IMR-90 (cell line): Measurements from ENCODE around the gene CIZ1. TPM values are rescaled to one million over a fixed set of nuclear protein-coding genes. Genes with fewer than 3 reads are reported as not detected.

Experiments
- ATAC-seq: fragments of 200-7000 bp; cut with Tn5 transposase; 2 replicates; pipeline ENCODE4 v1.9.1; 2020; ENCODE audit warnings: low read depth, mild to moderate bottlenecking, moderate library complexity
- BruUV-seq: library from RNA; stranded (reverse); fragments of 400-500 nt; replicated peaks from 2 replicates; lab custom pipeline; 2021; lab: Mats Ljungman, UMichigan
- CTCF ChIA-PET: fragments of 300-600 bp; formaldehyde crosslinking; extraction: SDS; loops from one replicate; lab custom pipeline; 2021; ENCODE audit warnings: antibody characterized with exemption; lab: Yijun Ruan, JAX
- POLR2A ChIA-PET: fragments of 300-600 bp; sonication (Branson Sonifier 250); formaldehyde crosslinking; loops from one replicate; lab custom pipeline; 2022; ENCODE audit warnings: antibody characterized with exemption; ENCODE audit not compliant: unreplicated experiment; lab: Charles Lee
- DNase-seq: peaks from one replicate; pipeline ENCODE4 v3.0.0; 2013
- H2AFZ ChIP-seq: replicated peaks from 2 replicates; pipeline ENCODE3; 2013; ENCODE audit warnings: low read length, mild to moderate bottlenecking; ENCODE audit not compliant: poor library complexity
- H2AK5ac ChIP-seq: 2 replicates; pipeline ENCODE4 v1.6.1; 2013; ENCODE audit warnings: low read depth, low read length, inconsistent platforms
- H2AK9ac ChIP-seq: replicated peaks from 2 replicates; pipeline ENCODE3; 2013; ENCODE audit warnings: mild to moderate bottlenecking, low read depth, low read length, moderate library complexity; ENCODE audit not compliant: poor library complexity
- H2BK120ac ChIP-seq: 2 replicates; pipeline ENCODE4 v1.6.1; 2013; ENCODE audit warnings: low read depth, low read length, inconsistent platforms
- H2BK15ac ChIP-seq: 3 replicates; pipeline ENCODE4 v1.6.1; 2013; ENCODE audit warnings: low read depth, low read length, inconsistent platforms
- H2BK20ac ChIP-seq: 2 replicates; pipeline ENCODE4 v1.6.1; 2013; ENCODE audit warnings: low read depth, mild to moderate bottlenecking, inconsistent platforms, low read length, moderate library complexity
- H2BK5ac ChIP-seq: 2 replicates; pipeline ENCODE4 v1.6.1; 2013; ENCODE audit warnings: mild to moderate bottlenecking, low read depth, low read length, inconsistent platforms; ENCODE audit not compliant: poor library complexity, severe bottlenecking
- H3K14ac ChIP-seq: replicated peaks from 2 replicates; pipeline ENCODE4 v1.6.1; 2013; ENCODE audit warnings: low read depth, low read length, inconsistent platforms
- H3K18ac ChIP-seq: 2 replicates; pipeline ENCODE4 v1.6.1; 2013; ENCODE audit warnings: low read depth, low read length, control low read depth
- H3K23ac ChIP-seq: 2 replicates; pipeline ENCODE4 v1.6.1; 2013; ENCODE audit warnings: low read depth, low read length, inconsistent platforms
- H3K27ac ChIP-seq: 2 replicates; pipeline ENCODE4 v1.5.1; 2013; ENCODE audit warnings: mild to moderate bottlenecking, control low read depth, low read length; ENCODE audit not compliant: insufficient read depth
- H3K27me3 ChIP-seq: 2 replicates; pipeline ENCODE4 v1.6.1; 2013; ENCODE audit warnings: low read length; ENCODE audit not compliant: control insufficient read depth, insufficient read depth
- H3K36me3 ChIP-seq: 2 replicates; pipeline ENCODE4 v1.6.1; 2013; ENCODE audit warnings: low read length, mixed read lengths; ENCODE audit not compliant: control insufficient read depth, insufficient read depth
- H3K4ac ChIP-seq: 2 replicates; pipeline ENCODE4 v1.6.1; 2013; ENCODE audit warnings: low read depth, low read length, inconsistent platforms
- H3K4me1 ChIP-seq: 2 replicates; pipeline ENCODE4 v1.6.1; 2013; ENCODE audit warnings: low read length, mixed read lengths; ENCODE audit not compliant: control insufficient read depth, insufficient read depth
- H3K4me2 ChIP-seq: 2 replicates; pipeline ENCODE4 v1.6.1; 2013; ENCODE audit warnings: low read depth, mild to moderate bottlenecking, control low read depth, low read length, moderate library complexity
- H3K4me3 ChIP-seq: 2 replicates; pipeline ENCODE4 v1.5.1; 2013; ENCODE audit warnings: low read depth, mild to moderate bottlenecking, control low read depth, low read length, moderate library complexity; ENCODE audit not compliant: insufficient read depth
- H3K56ac ChIP-seq: 2 replicates; pipeline ENCODE4 v1.6.1; 2013; ENCODE audit warnings: low read length, inconsistent platforms; ENCODE audit not compliant: insufficient read depth; ENCODE audit errors: extremely low read depth
- H3K79me1 ChIP-seq, 2 experiments: 2 replicates each; pipeline ENCODE4 v1.6.1; 2013; ENCODE audit warnings: low read length in 2 of 2, inconsistent platforms in 1 of 2, low read depth in 1 of 2
- H3K9ac ChIP-seq: 2 replicates; pipeline ENCODE4 v1.6.1; 2013; ENCODE audit warnings: low read depth, low read length, control low read depth
- H3K9me1 ChIP-seq: 2 replicates; pipeline ENCODE4 v1.6.1; 2013; ENCODE audit warnings: low read length, inconsistent platforms; ENCODE audit not compliant: insufficient read depth
- H3K9me3 ChIP-seq: 2 replicates; pipeline ENCODE4 v1.6.1; 2013; ENCODE audit warnings: low read length; ENCODE audit not compliant: control insufficient read depth, insufficient read depth
- H4K20me1 ChIP-seq: 2 replicates; pipeline ENCODE4 v1.6.1; 2013; ENCODE audit warnings: low read length, inconsistent platforms; ENCODE audit not compliant: insufficient read depth
- H4K5ac ChIP-seq: 2 replicates; pipeline ENCODE4 v1.6.1; 2013; ENCODE audit warnings: mild to moderate bottlenecking, low read depth, low read length, control low read depth
- H4K8ac ChIP-seq, 2 experiments: 2 replicates each; pipeline ENCODE4 v1.6.1; 2013; ENCODE audit warnings: low read depth in 2 of 2, low read length in 2 of 2, control low read depth in 1 of 2, inconsistent platforms in 1 of 2
- H4K91ac ChIP-seq: 2 replicates; pipeline ENCODE4 v1.6.1; 2013; ENCODE audit warnings: low read depth, low read length, inconsistent platforms; ENCODE audit not compliant: insufficient read depth
- BHLHE40 ChIP-seq: fragments of 150-350 bp; IDR thresholded peaks from 2 replicates; pipeline ENCODE4 v1.6.1; 2016; ENCODE audit warnings: mild to moderate bottlenecking, low read depth, low read length
- CEBPB ChIP-seq: IDR thresholded peaks from 2 replicates; pipeline ENCODE4 v1.6.1; 2012; ENCODE audit warnings: low read depth, low read length, improper control_type of control experiment
- CHD1 ChIP-seq: IDR thresholded peaks from 2 replicates; pipeline ENCODE4 v1.6.1; 2012; ENCODE audit warnings: low read depth, low read length, improper control_type of control experiment
- FOS ChIP-seq: fragments of 150-350 bp; IDR thresholded peaks from 2 replicates; pipeline ENCODE4 v1.6.1; 2016; ENCODE audit warnings: low read depth, low read length
- MAFK ChIP-seq: IDR thresholded peaks from 2 replicates; pipeline ENCODE4 v1.6.1; 2012; ENCODE audit warnings: low read depth, low read length, improper control_type of control experiment
- MAZ ChIP-seq: IDR thresholded peaks from 2 replicates; pipeline ENCODE4 v1.6.1; 2012; ENCODE audit warnings: low read depth, mild to moderate bottlenecking, low read length, improper control_type of control experiment, moderate library complexity, borderline replicate concordance
- MXI1 ChIP-seq: IDR thresholded peaks from 2 replicates; pipeline ENCODE4 v1.6.1; 2012; ENCODE audit warnings: low read depth, mild to moderate bottlenecking, low read length, moderate library complexity, borderline replicate concordance
- NFE2L2 ChIP-seq: fragments of 150-350 bp; IDR thresholded peaks from 2 replicates; pipeline ENCODE4 v1.6.1; 2016; ENCODE audit warnings: low read depth, mild to moderate bottlenecking, low read length
- POLR2A ChIP-seq: IDR thresholded peaks from 2 replicates; pipeline ENCODE4 v1.6.1; 2012; ENCODE audit warnings: mild to moderate bottlenecking, low read depth, low read length
- RAD21 ChIP-seq: IDR thresholded peaks from 2 replicates; pipeline ENCODE4 v1.6.1; 2012; ENCODE audit warnings: low read length, improper control_type of control experiment
- RCOR1 ChIP-seq: IDR thresholded peaks from 2 replicates; pipeline ENCODE4 v1.6.1; 2012; ENCODE audit warnings: mild to moderate bottlenecking, low read length, improper control_type of control experiment; ENCODE audit not compliant: insufficient replicate concordance
- RFX5 ChIP-seq: IDR thresholded peaks from 2 replicates; pipeline ENCODE4 v1.8.0; 2012; ENCODE audit warnings: low read depth, mild to moderate bottlenecking, low read length, moderate library complexity
- SMC3 ChIP-seq: fragments of 150-350 bp; IDR thresholded peaks from 2 replicates; pipeline ENCODE4 v1.6.1; 2016; ENCODE audit warnings: low read depth, mild to moderate bottlenecking, antibody characterized with exemption, low read length, moderate library complexity
- whole genome bisulfite sequencing, 2 experiments: methylation state at CpG; one replicate each; pipeline versions ENCODE4 v1.1.5 to v1.1.7; 2013; ENCODE audit warnings: missing lambda C conversion rate in 2 of 2; ENCODE audit not compliant: insufficient read length in 1 of 2; ENCODE audit errors: extremely low coverage in 2 of 2; 5-methylcytosine and 5-hydroxymethylcytosine counted together
- dilution Hi-C: fragments of 300-500 bp; cut with HindIII; formaldehyde crosslinking; loops from one replicate; pipeline ENCODE4 v1.14.3; 2018; ENCODE audit warnings: low sequenced_read_pairs; ENCODE audit not compliant: unreplicated experiment
- in situ Hi-C: fragments of 300-500 bp; cut with MboI; formaldehyde crosslinking; loops from 3 replicates; pipeline ENCODE4 v1.14.3; 2019; ENCODE audit warnings: low sequenced_read_pairs, inconsistent platforms, mixed read lengths
- intact Hi-C: fragments of 100-400 bp; cut with micrococcal nuclease; formaldehyde crosslinking; loops from 2 replicates; pipeline ENCODE4 v1.10.0; 2022
- polyA plus RNA-seq, 3 experiments: library from polyadenylated mRNA; depleted of rRNA; stranded (reverse); fragments of >200 nt; gene quantifications; 2 replicates each; pipeline ENCODE4 v1.2.3, GENCODE V29; 2012; ENCODE audit warnings: low replicate concordance in 1 of 3
- total RNA-seq: library from RNA; depleted of rRNA; stranded (reverse); fragments of >200 nt; gene quantifications from 2 replicates; pipeline ENCODE4 v1.2.3, GENCODE V29; 2012
- TF ChIP-seq, protein P1 (sequence below): conservative IDR thresholded peaks from 2 replicates; pipeline ENCODE4 v1.5.1; 2012; ENCODE audit warnings: mild to moderate bottlenecking, low read depth, low read length, improper control_type of control experiment
- TF ChIP-seq, protein P2 (sequence below): fragments of 150-350 bp; IDR thresholded peaks from 2 replicates; pipeline ENCODE4 v1.6.1; 2016; ENCODE audit warnings: low read depth, mild to moderate bottlenecking, low read length, moderate library complexity, borderline replicate concordance
- TF ChIP-seq, protein P3 (sequence below): fragments of 150-350 bp; IDR thresholded peaks from 2 replicates; pipeline ENCODE4 v1.6.1; 2017; ENCODE audit warnings: mild to moderate bottlenecking, antibody characterized with exemption, low read length, low read depth

The CIZ1 gene
- total and polyA plus RNA-seq, 2 of the 4 experiments (the other 2 are of a cell fraction) = 13.8 to 51.9 TPM

DNA sequence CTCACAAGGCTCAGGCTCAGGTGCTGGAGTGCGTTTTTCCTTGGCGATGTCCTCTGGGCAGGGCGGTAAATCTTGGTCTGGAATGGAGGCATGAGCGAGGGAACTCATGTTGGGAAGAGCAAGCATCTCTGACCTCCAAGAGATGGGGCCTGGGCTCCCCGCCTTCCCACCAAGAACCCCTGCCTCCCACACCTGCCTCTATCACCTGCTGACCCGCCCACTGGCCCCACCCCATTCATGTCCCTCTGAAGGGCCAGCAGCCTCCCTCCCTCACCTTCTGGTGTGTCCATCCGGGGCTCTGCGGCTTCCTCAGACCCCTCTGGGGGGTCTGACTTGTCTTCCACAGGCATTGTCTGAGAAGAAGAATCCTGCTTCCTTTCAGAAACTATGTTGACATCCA is 10.9 kb downstream of the CIZ1 start:
- Histone ChIP-seq H2BK120ac (no peak overlapping the region), H4K20me1 (peaks cover 1% of the 10 kb centered on the region; the same call in 1 of the 2 replicates), H2BK20ac (no peak overlapping the region), H3K9me3 (peaks cover 5% of the 10 kb centered on the region), H4K8ac (no peak overlapping the region), H3K27me3 (no peaks in the 10 kb centered on the region), H3K9me1 (peaks cover 12% of the 10 kb centered on the region), H2AK9ac (no peak overlapping the region), H3K79me1 (peaks cover 0 to 24% of the 10 kb centered on the region in 2 experiments; a peak in 2 of 4 replicates), H3K27ac (no peak overlapping the region), H3K4me2 (no peak overlapping the region), H3K4me1 (peaks cover 11% of the 10 kb centered on the region), H3K56ac (no peak overlapping the region), H3K4me3 (no peak overlapping the region), H2BK5ac (no peak overlapping the region), H4K5ac (no peak overlapping the region), H3K14ac (no peak overlapping the region), H4K91ac (no peak overlapping the region), H2BK15ac (no peak overlapping the region), H3K36me3 (peaks cover 65% of the 10 kb centered on the region), H3K18ac (no peak overlapping the region), H2AK5ac (no peak overlapping the region), H2AFZ (no peak overlapping the region), H3K23ac (no peak overlapping the region), H3K9ac (no peak overlapping the region), H3K4ac (no peak overlapping the region)
- no peak for TF ChIP-seq BHLHE40
- no peak for TF ChIP-seq SMC3
- TF ChIP-seq, protein P1, sequence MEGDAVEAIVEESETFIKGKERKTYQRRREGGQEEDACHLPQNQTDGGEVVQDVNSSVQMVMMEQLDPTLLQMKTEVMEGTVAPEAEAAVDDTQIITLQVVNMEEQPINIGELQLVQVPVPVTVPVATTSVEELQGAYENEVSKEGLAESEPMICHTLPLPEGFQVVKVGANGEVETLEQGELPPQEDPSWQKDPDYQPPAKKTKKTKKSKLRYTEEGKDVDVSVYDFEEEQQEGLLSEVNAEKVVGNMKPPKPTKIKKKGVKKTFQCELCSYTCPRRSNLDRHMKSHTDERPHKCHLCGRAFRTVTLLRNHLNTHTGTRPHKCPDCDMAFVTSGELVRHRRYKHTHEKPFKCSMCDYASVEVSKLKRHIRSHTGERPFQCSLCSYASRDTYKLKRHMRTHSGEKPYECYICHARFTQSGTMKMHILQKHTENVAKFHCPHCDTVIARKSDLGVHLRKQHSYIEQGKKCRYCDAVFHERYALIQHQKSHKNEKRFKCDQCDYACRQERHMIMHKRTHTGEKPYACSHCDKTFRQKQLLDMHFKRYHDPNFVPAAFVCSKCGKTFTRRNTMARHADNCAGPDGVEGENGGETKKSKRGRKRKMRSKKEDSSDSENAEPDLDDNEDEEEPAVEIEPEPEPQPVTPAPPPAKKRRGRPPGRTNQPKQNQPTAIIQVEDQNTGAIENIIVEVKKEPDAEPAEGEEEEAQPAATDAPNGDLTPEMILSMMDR = no peak
- TF ChIP-seq CHD1 = no peak
- no peak for TF ChIP-seq MXI1
- TF ChIP-seq MAFK = no peak
- TF ChIP-seq MAZ = no peak
- TF ChIP-seq CEBPB = no peak
- no peak for TF ChIP-seq FOS
- TF ChIP-seq, protein P2, sequence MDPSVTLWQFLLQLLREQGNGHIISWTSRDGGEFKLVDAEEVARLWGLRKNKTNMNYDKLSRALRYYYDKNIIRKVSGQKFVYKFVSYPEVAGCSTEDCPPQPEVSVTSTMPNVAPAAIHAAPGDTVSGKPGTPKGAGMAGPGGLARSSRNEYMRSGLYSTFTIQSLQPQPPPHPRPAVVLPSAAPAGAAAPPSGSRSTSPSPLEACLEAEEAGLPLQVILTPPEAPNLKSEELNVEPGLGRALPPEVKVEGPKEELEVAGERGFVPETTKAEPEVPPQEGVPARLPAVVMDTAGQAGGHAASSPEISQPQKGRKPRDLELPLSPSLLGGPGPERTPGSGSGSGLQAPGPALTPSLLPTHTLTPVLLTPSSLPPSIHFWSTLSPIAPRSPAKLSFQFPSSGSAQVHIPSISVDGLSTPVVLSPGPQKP = no peak
- TF ChIP-seq NFE2L2 = no peak
- no peak for TF ChIP-seq RAD21
- no peak for TF ChIP-seq RFX5
- TF ChIP-seq, protein P3, sequence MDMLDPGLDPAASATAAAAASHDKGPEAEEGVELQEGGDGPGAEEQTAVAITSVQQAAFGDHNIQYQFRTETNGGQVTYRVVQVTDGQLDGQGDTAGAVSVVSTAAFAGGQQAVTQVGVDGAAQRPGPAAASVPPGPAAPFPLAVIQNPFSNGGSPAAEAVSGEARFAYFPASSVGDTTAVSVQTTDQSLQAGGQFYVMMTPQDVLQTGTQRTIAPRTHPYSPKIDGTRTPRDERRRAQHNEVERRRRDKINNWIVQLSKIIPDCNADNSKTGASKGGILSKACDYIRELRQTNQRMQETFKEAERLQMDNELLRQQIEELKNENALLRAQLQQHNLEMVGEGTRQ = no peak
- no peak for TF ChIP-seq POLR2A
- TF ChIP-seq RCOR1 = no peak
- CTCF ChIA-PET = no interaction called here
- BruUV-seq = no TSS peak
- dilution Hi-C loops (no loop called here), in situ Hi-C loops (no loop called here), intact Hi-C loops (no loop called here)
- POLR2A ChIA-PET = no interaction called here
- ATAC-seq = no peak
- DNase-seq = no peak
- 100% methylated on average over 1 of the region's 8 CpGs; no CpG with 5 or more reads in 1 of the 2 experiments for WGBS, 2 experiments
